Left ventricle myocardium inferior (tissue), 1 donor: ENCODE results near the gene B3GNT3. TPM values are rescaled to one million over a fixed set of nuclear protein-coding genes. Genes with fewer than 3 reads are reported as not detected.

ENCODE experiments used
- DNase-seq: peaks from one replicate; pipeline ENCODE4 v3.0.0-alpha.2; 2020
- H3K27ac ChIP-seq: fragments of 200-600 bp; replicated peaks from 2 replicates; pipeline ENCODE4 v1.8.0; 2021
- H3K27me3 ChIP-seq: fragments of 200-600 bp; 2 replicates; pipeline ENCODE4 v1.8.0; 2021; ENCODE audit warnings: low read depth
- H3K36me3 ChIP-seq: fragments of 200-600 bp; 2 replicates; pipeline ENCODE4 v1.8.0; 2021
- H3K4me1 ChIP-seq: fragments of 200-600 bp; 2 replicates; pipeline ENCODE4 v1.8.0; 2021
- H3K4me3 ChIP-seq: fragments of 200-600 bp; 2 replicates; pipeline ENCODE4 v1.8.0; 2021; ENCODE audit warnings: mild to moderate bottlenecking, moderate library complexity
- H3K9me3 ChIP-seq: fragments of 200-600 bp; replicated peaks from 2 replicates; pipeline ENCODE4 v1.8.0; 2021
- CTCF ChIP-seq: fragments of 200-600 bp; IDR thresholded peaks from 2 replicates; pipeline ENCODE4 v1.8.0; 2021; ENCODE audit warnings: antibody characterized with exemption, mild to moderate bottlenecking, borderline replicate concordance
- intact Hi-C: fragments of 100-400 bp; cut with micrococcal nuclease; formaldehyde crosslinking; loops from one replicate; pipeline ENCODE4 v1.11.0; 2022
- total RNA-seq: library from RNA; stranded (reverse); fragmentation: NEBNext Ultra II Directional; extraction: Animal tissue kit (Norgen Biotek cat#: 25700); gene quantifications from one replicate; pipeline ENCODE4 v1.2.1, GENCODE V29; 2021
- donor health status: DM: no; HTN: yes; CAD: no; lungs with severe emphysema.

The B3GNT3 gene
- total RNA-seq, 1 donor from 2014 or later: not detected

GRCh38 chr19:17846146-17846545 lies 51.2 kb downstream of the B3GNT3 start:
- DNase-seq: no peak
- Histone ChIP-seq H3K9me3 (no peaks in the 10 kb centered on the region), H3K4me3 (no peak overlapping the region), H3K27me3 (peaks cover 80% of the 10 kb centered on the region), H3K4me1 (peaks cover 24% of the 10 kb centered on the region), H3K27ac (no peak overlapping the region), H3K36me3 (no peaks in the 10 kb centered on the region)
- intact Hi-C loops: no loop called here
- no peak for TF ChIP-seq CTCF

GRCh38 chr19:17847538-17848366 lies 52.8 kb downstream of the B3GNT3 start, which contains the start of gene JAK3:
Gene JAK3, minus strand, starts transcription at chr19:17847982. Its CDS starts 3,565 bp downstream, at chr19:17844417.
- TF ChIP-seq CTCF: no peak
- Histone ChIP-seq H3K9me3 (no peaks in the 10 kb centered on the region), H3K4me1 (peaks cover 11% of the 10 kb centered on the region), H3K36me3 (no peaks in the 10 kb centered on the region), H3K27me3 (peaks cover 64% of the 10 kb centered on the region), H3K27ac (peak within 1 kb of the TSS; percentile 75), H3K4me3 (peak within 1 kb of the TSS; percentile 64)
- intact Hi-C loops: no loop called here
- peak; percentile 54 for DNase-seq

GRCh38 chr19:17848595-17849292 lies 53.8 kb downstream of the B3GNT3 start:
- Histone ChIP-seq H3K4me3 (no peak overlapping the region), H3K36me3 (no peaks in the 10 kb centered on the region), H3K9me3 (no peaks in the 10 kb centered on the region), H3K27me3 (peaks cover 58% of the 10 kb centered on the region), H3K4me1 (peaks cover 10% of the 10 kb centered on the region), H3K27ac (peak overlapping the region; percentile 75)
- DNase-seq: no peak
- TF ChIP-seq CTCF: no peak
- intact Hi-C loops: no loop called here

- H3K9me3 ChIP-seq: no peaks in the 10 kb centered on the region
- no peak for TF ChIP-seq CTCF
- peaks cover 18% of the 10 kb centered on the region for H3K27me3 ChIP-seq
- no peaks in the 10 kb centered on the region for H3K36me3 ChIP-seq
- H3K4me1 ChIP-seq: no peaks in the 10 kb centered on the region
- intact Hi-C loops: no loop called here
- no peak for DNase-seq
- no peak overlapping the region for H3K27ac ChIP-seq
- H3K4me3 ChIP-seq: no peak overlapping the region
Observed at GRCh38 chr19:17854061-17854460, 59.1 kb downstream of the B3GNT3 start.

- Histone ChIP-seq H3K4me1 (peaks cover 8% of the 10 kb centered on the region), H3K9me3 (no peaks in the 10 kb centered on the region), H3K27me3 (peaks cover 8% of the 10 kb centered on the region), H3K36me3 (no peaks in the 10 kb centered on the region), H3K27ac (no peak overlapping the region), H3K4me3 (no peak overlapping the region)
- peak; percentile 99 for TF ChIP-seq CTCF
- peak; percentile 85 for DNase-seq
- intact Hi-C loops: no loop called here
Observed at GRCh38 chr19:17855280-17856152, 60.6 kb downstream of the B3GNT3 start.
